CD4-positive, alpha-beta T cell treated with Interleukin-12 subunit alpha and Interleukin-12 subunit beta, for 1 hour (primary cell): Measurements from ENCODE around the gene HSPBAP1.
A peak's percentile ranks its signal among the peaks of the same experiment; 100 is the strongest.

ENCODE experiments used
- DNase-seq: peaks from one replicate; pipeline ENCODE4 v3.0.0-alpha.2; 2020

HSPBAP1 gene, protein sequence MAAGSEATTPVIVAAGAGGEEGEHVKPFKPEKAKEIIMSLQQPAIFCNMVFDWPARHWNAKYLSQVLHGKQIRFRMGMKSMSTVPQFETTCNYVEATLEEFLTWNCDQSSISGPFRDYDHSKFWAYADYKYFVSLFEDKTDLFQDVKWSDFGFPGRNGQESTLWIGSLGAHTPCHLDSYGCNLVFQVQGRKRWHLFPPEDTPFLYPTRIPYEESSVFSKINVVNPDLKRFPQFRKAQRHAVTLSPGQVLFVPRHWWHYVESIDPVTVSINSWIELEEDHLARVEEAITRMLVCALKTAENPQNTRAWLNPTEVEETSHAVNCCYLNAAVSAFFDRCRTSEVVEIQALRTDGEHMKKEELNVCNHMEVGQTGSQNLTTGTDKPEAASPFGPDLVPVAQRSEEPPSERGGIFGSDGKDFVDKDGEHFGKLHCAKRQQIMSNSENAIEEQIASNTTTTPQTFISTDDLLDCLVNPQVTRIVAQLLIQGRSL

DNA sequence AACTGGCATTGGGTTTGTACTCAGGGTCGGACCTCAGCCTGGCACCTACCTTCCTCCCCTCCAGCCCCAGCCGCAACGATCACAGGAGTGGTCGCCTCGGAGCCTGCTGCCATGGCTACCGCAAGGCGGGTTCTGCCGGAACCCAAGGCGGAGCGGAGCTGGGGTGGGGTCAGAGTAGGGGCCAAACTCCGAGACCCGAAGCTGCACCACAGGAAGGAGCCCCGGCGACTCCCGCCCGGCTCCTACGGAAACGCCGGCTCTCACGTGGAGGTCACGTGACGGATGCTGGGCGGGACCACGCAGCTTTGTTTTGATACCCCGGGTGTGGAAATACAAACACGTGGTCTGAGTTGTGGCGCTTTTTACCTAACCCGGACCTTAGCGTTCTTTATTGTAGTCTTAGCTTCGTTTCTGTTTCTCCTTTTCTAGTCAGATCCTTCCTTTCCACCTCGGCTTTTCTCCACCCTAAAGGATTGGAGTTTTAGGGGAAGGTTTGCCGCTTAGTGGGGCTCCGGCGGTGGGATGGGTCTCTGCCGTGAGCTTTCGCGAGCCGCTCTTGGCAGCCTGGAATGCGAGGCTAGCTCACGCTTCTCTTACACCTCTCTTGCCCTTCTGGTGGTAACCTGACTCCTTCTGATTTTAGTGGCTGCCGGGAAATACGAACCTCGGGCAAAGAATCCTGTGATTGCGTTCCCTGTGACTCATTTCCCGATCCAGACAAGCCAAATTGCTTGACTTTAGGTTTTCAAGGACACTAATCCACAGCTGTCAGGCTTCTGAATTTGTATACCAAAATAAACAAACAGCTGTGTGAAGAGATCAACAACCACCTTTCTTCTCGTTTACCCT is at the start of gene HSPBAP1:
HSPBAP1 (minus strand) TSS at position 264 of the 849 bp plus-strand sequence; CDS start at position 113, 151 bp downstream.
- DNase-seq, result peak; percentile 90

DNA sequence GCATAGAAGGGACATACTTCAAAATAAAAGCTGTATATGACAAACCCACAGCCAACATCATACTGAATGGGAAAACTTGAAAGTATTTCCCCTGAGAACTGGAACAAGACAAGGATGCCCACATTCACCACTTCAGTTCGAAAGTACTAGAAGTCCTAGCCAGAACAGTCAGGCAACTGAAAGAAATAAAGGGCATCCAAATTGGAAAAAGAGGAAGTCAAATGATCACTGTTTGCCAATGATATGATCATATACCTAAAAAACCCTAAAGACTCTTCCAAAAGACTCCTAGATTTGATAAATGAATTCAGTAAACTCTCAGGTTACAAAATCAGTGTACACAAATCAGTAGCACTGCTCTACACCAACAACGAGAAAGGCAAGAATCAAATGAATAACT is 42.0 kb upstream of the HSPBAP1 start:
- DNase-seq, result no peak

DNA sequence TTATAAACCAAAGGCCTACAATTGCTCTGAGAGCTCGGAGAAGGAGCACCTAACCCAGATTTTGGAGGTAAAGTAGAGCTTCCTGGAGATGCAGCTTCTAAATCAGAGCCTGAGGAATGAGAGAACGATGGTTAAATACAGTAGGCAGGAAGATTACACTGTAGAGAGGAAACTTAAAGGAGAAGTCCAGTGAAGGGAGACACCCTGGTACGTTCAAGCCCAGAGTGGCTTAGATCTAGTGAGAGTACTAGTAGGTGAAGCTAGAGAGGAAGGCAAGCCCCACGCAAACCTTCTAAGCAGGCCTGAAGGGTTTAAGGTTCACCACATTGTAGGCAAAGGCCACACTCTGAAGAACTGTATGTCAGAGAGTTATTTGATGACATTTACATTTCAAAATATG is 34.6 kb upstream of the HSPBAP1 start:
- no peak for DNase-seq

DNA sequence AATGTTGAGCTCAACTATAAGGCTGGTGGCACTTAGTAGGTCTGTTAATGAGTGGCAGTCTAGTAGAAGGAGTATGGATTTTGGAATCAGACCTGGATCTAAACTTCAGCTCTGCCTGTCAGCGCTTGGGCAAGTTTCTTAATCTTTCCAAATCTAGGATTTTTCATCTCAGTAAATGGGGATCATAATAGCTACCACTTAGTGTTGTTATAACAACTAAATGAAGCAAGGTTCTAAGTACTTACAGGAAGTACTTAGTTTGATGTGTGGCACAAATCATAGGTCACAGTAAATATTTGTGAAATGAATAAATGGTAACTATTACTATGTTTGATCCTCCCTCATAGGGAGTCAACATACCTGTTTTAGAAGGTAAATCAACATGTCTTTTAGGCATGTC is 32.6 kb upstream of the HSPBAP1 start:
- DNase-seq, result no peak

DNA sequence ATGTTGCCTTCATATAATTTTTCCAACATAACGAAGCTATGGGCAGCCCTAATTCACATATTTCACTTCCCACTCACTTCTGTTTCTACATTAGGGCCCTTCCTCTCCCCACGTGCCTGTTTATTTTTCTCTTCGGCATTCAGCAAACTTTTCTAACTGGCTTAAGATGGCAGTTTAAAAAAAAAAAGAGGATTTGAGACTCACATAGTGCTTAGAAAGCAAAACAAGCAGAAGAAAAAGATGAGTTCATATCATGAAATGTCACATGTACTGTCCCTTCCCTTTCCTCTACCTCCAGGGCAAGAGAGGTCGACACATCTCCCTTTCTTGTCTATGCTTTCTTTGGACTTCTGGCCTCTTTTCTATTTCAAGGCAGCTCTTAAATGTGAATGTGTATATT is 31.8 kb upstream of the HSPBAP1 start:
- no peak for DNase-seq

DNA sequence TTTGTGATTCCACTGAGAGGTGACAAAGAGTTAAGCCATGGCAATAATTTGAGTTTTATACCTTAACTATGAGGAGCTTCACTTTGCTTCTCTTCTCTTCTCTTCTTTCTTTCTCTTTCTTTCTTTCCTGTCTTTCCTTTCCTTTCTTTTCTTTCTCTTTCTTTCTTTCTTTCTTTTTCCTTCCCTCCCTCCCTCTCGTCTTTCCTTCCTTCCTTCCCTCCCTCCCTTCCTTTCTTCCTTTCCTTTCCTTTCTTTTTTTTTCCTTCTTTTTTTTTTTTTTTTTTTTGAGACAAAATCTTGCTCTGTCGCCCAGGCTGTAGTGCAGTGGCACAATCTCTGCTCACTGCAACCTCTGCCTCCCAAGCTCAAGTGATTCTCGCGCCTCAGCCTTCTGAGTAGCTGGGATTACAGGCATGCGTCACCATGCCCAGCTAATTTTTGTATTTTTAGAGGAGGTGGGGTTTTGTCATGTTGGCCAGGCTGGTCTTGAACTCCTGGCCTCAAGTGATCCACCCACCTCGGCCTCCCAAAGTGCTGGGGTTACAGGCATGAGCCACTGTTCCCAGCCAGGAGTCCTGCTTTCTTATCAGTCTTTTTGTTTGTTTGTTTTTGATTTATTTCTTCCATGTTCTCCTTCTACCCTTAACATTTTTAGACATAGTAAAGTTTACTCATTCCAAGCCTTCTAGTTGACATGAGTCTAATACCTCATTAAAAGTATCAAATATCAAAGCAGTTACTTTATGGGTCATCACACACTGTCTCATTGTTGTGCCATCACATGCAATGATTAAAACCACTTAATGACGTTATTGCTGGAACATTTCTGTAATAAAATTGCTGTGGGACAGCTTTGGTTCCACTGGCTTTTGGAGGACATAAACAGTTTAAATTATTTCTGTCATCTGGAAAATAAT is 31.1 kb upstream of the HSPBAP1 start:
- DNase-seq, result no peak

DNA sequence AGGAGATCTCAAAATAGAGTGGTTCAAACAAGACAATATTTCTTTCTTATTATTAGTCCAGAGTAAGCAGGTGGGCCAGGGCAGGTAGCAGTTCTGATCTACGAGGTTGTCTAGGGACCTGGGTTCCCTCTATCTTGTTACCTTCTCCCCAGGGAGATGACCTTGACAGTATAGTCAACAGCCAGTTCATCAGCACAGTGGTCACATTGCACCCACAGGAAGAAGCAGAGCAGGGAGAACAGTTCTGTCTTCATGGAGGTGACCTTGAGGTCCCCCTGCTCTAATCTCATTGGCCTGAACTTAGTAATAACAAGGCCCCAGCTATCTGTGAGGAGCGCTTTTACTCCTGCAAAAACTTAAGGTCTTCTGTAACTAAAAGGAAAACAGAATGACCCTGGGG is 23.0 kb upstream of the HSPBAP1 start:
- no peak for DNase-seq

DNA sequence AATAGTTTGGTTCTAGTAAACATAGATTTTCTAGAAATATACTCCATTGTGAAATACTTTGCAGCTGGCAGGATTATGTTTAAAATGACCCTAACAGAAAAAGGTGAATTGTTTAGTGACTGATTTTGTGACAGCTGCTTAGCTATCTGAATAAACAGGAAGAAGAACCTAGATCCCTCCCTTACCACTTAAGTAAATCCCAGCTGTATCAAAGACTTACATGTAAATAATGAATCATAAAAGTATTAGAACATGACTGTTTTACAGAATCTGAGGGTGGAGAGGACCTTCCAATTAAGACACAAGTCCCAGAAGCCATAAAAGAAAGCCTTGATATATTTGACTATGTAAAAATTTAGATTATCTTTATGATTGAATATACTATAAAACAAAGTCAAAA is 17.1 kb upstream of the HSPBAP1 start:
- DNase-seq, result no peak

DNA sequence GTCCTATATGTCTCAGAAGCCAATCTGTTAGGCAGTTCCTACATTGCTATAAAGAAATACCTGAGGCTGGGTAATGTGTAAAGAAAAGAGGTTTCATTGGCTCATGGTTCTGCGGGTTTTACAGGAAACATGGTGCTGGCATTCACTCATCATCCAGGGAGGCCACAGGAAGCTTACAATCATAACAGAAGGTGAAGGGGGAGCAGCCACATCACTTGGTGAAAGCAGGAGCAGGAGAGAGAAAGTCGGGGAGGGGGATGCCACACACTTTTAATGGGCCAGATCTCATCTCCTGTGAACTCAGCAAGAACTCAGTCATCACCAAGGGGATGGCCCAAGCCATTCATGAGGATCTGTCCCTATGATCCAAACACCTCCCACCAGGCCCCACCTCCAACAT is 10.3 kb upstream of the HSPBAP1 start:
- DNase-seq, result no peak

DNA sequence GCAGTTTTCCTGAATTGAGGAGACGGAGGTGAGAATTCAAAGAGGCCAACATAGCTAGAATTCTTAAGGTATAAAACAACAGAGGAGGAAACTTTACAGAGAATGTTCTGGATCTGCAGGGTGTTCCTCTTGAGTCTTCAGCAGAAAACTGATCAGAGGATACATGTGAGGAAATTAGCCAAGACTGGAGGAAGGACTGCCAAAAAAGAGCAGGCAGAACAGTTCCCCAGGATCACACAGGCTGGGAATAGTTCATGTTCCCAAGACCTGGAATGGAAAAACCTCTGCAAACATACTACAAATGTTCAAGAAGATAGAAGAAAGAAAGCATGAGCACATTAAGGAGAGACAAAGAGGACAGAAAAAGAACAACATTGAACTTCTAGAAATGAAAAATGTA is 8.7 kb upstream of the HSPBAP1 start:
- no peak for DNase-seq

DNA sequence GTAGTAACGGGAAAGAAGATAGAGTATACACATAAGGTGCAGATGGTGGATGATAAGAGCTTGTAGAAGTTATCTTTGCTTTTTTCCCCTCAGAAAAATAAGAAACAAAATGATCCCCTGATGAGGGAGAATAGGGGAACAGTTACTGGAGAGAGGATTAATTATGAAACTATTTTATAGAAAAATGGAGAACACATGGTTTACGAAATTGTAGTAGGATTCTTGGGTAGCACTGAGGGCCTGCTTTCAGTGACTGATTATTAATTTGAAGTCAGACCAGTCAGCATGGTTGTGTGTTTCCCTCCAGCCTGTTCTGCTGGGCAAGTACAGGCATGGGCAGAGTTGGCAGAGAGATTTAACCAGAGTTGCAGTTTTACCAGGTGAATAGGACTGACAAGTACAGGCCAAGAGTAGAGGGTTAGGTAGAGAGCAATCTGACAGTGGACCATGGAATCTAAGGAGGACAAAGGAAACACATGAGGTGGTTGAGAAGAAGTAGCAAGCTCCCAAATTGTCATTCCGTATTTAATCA is 7.1 kb upstream of the HSPBAP1 start:
- no peak for DNase-seq

DNA sequence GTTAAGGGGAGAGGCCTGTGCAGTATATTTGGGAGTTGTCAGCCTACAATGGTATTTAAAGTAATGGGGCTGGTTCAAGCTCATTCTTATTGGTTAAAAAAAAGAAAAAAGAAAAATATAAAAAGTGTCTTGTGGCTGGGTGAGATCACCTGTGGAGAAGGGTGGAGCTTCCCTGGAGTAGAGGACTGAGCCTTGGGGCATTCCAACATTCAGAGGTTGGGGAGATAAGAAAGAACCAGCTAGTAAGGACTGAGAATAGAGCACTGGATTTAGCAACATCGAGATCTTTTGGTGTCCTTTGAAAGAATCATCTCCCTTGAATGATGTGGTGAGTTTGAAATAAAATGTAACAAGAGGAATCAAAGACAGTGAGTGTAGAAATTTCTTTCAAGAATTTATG is 6.4 kb upstream of the HSPBAP1 start:
- DNase-seq, result no peak

DNA sequence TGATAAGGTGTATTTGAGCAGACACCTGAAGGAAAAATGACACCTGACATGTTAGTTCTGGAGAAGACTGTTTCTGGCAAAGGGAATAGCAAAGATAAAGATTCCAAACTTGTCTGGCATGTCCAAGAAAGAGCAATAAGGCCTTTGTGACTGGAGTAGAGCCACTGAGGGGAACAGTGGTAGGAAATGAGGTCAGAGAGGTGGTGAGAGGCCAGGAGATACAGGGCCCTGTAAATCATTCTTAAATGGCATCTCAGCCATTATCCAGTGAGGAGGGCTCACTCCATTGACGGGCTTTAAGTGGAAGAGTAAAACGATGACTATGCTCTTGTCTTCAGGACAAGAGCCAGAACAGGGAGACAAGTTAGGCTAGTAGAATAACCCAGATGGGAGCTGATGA is 5.7 kb upstream of the HSPBAP1 start:
- DNase-seq, result no peak

DNA sequence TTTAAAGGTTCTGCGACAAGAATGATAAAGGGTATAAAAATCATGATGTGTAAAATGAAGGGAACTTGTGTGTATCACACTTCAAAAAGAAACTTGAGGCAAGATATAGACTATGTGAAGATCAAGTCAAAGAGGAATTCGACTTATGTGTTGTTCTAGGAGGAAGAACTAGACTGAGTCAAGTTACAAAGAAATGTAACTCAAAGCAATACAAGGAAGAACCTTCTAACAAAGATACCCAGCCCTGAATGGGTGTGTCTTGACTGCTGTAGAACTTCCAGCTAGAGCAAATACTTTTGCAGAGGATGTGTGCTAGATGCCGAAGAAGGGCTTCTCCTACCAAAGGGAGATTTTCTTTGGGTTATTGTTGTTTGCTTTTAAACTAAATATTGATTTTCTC is 3.7 kb upstream of the HSPBAP1 start:
- DNase-seq, result no peak

DNA sequence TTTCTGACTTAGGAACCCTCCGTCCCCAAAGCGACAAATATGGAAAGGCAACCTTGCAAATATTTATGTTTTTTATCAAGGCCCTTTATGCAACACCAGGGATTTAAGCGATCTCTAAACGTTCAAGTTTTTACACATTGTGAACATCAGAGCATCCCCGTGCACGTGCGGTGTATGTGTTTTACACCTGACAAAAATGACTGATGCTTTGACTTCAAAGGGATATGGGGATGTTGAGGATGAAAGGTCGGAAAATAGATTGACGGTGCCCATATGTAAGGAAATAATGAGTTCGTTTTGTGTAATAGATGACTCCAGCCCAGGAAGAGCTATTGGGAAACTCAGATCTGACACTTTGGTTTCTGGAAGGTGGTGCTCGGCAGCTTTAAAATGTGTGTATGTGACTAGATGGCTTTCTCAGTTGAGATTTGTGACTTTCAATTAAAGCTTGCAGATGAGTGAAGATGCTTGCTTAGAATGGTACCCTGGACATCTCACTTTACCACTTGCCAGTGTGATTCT is 2.1 kb upstream of the HSPBAP1 start:
- DNase-seq, result no peak

DNA sequence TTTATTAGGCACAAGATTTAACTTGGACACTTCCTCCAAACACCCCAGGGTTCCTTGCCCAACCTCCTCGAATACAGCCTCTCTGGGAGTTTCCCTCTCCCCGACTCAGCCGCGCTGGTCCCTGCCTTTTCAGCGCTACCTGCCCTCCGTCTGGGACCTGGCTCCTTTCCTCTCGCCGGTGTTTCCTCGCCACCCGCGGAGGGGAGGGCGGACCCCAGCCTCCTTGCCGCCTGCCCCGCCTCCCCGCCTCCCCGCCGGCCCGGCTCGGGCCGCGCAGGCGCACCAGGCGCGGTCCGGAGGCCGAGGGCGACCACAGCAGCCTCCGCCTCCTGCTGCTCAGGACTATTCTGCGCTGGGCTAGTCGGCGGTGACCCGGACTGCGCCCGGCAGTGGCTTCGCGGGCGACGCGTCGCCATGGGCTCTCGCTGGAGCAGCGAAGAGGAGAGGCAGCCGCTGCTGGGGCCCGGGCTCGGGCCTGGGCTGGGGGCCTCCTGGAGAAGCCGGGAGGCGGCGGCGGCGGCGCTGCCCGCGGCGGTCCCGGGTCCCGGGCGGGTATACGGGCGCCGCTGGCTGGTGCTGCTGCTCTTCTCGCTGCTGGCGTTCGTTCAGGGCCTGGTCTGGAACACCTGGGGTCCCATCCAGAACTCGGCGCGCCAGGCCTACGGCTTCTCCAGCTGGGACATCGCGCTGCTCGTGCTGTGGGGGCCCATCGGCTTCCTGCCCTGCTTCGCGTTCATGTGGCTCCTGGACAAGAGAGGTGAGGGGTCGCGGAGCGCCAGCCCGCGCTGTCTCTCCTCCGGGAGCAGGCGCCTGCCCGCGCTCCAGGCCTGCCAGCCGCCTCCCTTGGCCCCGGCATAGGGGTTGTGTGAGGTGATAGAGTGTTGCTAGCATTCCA is 1.4 kb upstream of the HSPBAP1 start, which contains the start of gene SLC49A4:
SLC49A4 (plus strand) TSS at position 291 of the 895 bp plus-strand sequence; CDS start at position 415, 124 bp downstream.
- DNase-seq, result peak; percentile 79

DNA sequence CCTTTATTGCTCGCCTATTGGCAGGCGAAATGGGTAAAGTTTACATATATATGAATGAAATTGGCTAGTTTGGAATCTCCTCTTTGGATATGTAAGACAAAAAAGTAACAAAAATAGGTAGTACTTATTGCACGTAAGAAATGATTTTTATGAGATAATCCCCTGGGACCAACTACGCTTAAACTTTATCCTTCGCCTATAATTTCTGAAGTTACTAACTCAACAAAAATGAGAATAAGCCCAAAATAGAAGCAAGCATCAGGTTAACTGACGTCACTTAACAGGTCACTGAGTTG is 800 bp upstream of the HSPBAP1 start:
- DNase-seq, result no peak

DNA sequence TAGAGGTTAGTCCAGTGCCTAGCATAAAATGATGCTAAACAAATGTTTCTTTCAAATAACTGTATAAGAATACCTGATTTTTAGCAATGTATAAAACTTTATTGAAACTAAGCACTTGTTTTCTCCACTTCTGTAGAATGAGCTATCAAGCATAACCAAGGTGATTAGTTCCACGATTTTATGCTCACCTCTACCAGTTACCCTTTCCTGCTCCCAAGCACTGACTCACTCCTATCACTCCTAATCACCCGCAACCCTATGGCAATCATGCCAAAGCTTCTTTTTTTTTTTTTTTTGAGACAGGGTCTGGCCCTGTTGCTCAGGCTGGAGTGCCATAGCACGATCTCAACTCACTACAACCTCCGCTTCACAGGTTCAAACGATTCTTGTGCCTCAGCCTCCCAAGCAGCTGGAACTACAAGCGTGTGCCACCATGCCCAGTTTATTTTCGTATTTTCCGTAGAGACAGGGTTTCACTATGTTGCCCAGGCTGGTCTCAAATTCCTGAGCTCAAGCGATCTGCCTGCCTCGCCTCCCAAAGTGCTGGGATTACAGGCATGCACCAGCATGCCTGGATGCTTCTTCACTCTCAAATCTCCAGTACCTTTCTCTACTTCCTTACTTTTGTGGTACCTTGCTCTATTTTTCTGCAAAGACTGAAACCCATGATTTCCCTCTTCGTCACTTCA is 3.9 kb downstream of the HSPBAP1 start:
- no peak for DNase-seq

DNA sequence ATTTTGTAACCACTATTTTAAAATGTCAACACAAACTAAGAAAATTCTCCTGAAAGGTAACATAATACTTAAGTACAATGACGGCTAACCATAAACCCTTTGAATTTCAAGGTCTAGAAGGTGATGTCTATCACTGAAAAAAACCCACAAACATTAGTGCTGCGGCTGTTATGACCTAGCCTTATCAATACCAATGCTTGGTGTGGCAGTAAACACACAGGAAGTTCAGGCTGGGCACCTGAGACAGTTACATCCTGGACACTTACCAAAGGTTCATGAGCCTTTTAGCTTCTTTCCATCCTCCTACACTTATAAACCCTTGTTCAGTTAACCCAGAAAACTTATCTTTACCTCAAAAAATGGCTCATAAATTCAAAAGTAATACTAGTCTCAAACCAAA is 5.8 kb downstream of the HSPBAP1 start:
- DNase-seq, result peak; percentile 13

DNA sequence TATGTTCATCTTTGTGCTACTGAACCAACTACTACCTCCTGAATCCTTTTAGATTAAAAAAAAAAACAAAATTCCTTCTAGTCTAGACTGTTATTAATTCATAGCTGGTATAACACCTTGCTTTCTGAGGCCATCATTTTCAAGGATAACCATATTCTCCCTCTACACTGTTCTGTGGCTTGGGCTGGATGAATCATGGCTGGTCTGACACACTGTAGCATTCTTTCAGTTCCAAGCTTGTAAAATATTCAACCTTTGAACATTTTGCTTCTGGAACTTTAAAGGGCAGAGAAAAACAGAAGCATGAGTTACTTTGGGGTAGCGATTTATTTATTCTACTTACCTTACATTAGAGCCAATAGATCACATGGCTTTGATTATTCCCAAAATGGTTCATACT is 7.6 kb downstream of the HSPBAP1 start:
- no peak for DNase-seq

DNA sequence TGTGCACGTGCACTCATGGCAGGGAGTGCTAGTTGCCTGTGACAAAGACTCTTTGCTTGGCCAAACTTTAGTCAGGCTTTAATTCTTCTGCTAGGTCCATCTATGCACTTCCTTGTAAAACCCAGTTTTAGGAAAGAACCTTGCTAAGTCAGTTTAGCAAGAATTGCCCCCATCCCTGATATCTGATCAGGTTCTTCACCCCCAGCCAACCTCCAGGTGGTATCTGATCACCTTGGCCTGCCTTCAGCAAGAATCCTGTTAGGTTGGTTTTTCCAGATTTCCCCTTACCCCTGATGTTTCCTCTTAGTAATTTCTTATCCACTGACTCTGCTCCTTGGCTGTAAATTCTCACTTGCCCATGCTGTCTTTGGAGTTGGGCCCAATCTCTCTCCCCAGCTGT is 8.4 kb downstream of the HSPBAP1 start:
- no peak for DNase-seq
